ENCODE data around the gene CCDC92.

CCDC92 gene

GRCh38 chr12:123888989-123889388 lies 83.6 kb downstream of the CCDC92 start:
- DNase-seq (ENCODE audit: low read depth), result no peak

- no peak for DNase-seq (ENCODE audit: low read depth)
Observed at GRCh38 chr12:123886931-123887582, 85.6 kb downstream of the CCDC92 start.

GRCh38 chr12:123886258-123886657 lies 86.4 kb downstream of the CCDC92 start:
- no peak for DNase-seq (ENCODE audit: low read depth)

Measured in amniotic epithelial cell (primary cell).